Stimulated activated CD4-positive, alpha-beta T cell treated with anti-CD3 and anti-CD28 coated beads, Interleukin-1b, Interleukin-23, amount 100 ng/mL, for 48 hours (primary cell): ENCODE results near the gene C11orf42.

Experiments used
- DNase-seq: peaks from one replicate; pipeline ENCODE4 v3.0.0-alpha.2; 2020

The C11orf42 gene

GRCh38 chr11:6205366-6205765, at the start of gene C11orf42:
TSS of gene C11orf42 (plus strand) at chr11:6205557. CDS start at chr11:6205616, 59 bp downstream.
- no peak for DNase-seq

GRCh38 chr11:6156628-6157359, 48.6 kb upstream of the C11orf42 start:
- no peak for DNase-seq

- no peak for DNase-seq
These were observed 35.1 kb upstream of the C11orf42 start, which contains the start of gene OR52B2 for GRCh38 chr11:6170226-6170625. TSS of gene OR52B2 (minus strand) at chr11:6170326. CDS start at chr11:6170326, 0 bp downstream.

GRCh38 chr11:6175440-6175839, 29.9 kb upstream of the C11orf42 start:
- no peak for DNase-seq

- DNase-seq: no peak
These were observed 13.6 kb upstream of the C11orf42 start for GRCh38 chr11:6191742-6192141.

- DNase-seq: no peak
These were observed 11.2 kb upstream of the C11orf42 start for GRCh38 chr11:6194065-6194581.

GRCh38 chr11:6196396-6196795, 9.0 kb upstream of the C11orf42 start:
- DNase-seq: no peak

- no peak for DNase-seq
These were observed 7.7 kb upstream of the C11orf42 start for GRCh38 chr11:6197466-6198200.

- DNase-seq: no peak
These were observed 6.1 kb upstream of the C11orf42 start, which contains the start of gene OR52W1 for GRCh38 chr11:6199174-6199810. TSS of gene OR52W1 (plus strand) at chr11:6199224. CDS start at chr11:6199224, 0 bp downstream.

- no peak for DNase-seq
These were observed 4.4 kb upstream of the C11orf42 start for GRCh38 chr11:6200975-6201374.

GRCh38 chr11:6201481-6201880, 3.9 kb upstream of the C11orf42 start:
- no peak for DNase-seq

GRCh38 chr11:6202041-6202440, 3.3 kb upstream of the C11orf42 start:
- DNase-seq: no peak

GRCh38 chr11:6203327-6203726, 2.0 kb upstream of the C11orf42 start:
- DNase-seq: no peak

GRCh38 chr11:6204706-6205105, 651 bp upstream of the C11orf42 start:
- no peak for DNase-seq

GRCh38 chr11:6206456-6207180, 1.3 kb downstream of the C11orf42 start:
- no peak for DNase-seq

- no peak for DNase-seq
These were observed 4.4 kb downstream of the C11orf42 start for GRCh38 chr11:6209801-6210200.

- DNase-seq: no peak
These were observed 5.1 kb downstream of the C11orf42 start for GRCh38 chr11:6210274-6210955.

GRCh38 chr11:6214530-6214929, 9.2 kb downstream of the C11orf42 start:
- DNase-seq: no peak

GRCh38 chr11:6216501-6216900, 11.1 kb downstream of the C11orf42 start:
- no peak for DNase-seq

GRCh38 chr11:6217722-6218121, 12.4 kb downstream of the C11orf42 start:
- DNase-seq: no peak

- no peak for DNase-seq
These were observed 14.0 kb downstream of the C11orf42 start for GRCh38 chr11:6219359-6219758.

GRCh38 chr11:6223854-6224253, 18.5 kb downstream of the C11orf42 start:
- DNase-seq: no peak
